Effector memory CD4-positive, alpha-beta T cell (primary cell): ENCODE measurements around the gene PRICKLE1.

ENCODE experiments used
- DNase-seq, 3 donors: peaks; one replicate each; pipeline ENCODE4 v3.0.0-alpha.2; 2020
- H3K27ac ChIP-seq: 2 replicates; pipeline ENCODE4 v1.7.0; 2013; ENCODE audit warnings: mild to moderate bottlenecking, low read length, moderate library complexity; ENCODE audit not compliant: insufficient read depth, poor library complexity, severe bottlenecking
- H3K27me3 ChIP-seq: replicated peaks from 2 replicates; pipeline ENCODE4 v1.7.0; 2013; ENCODE audit warnings: mild to moderate bottlenecking, low read length; ENCODE audit not compliant: insufficient read depth, control insufficient read depth, poor library complexity, severe bottlenecking
- H3K36me3 ChIP-seq: 2 replicates; pipeline ENCODE4 v1.7.0; 2013; ENCODE audit warnings: mild to moderate bottlenecking, low read length, moderate library complexity; ENCODE audit not compliant: control insufficient read depth, insufficient read depth
- H3K4me1 ChIP-seq: 2 replicates; pipeline ENCODE4 v1.7.0; 2013; ENCODE audit warnings: low read length, mild to moderate bottlenecking; ENCODE audit not compliant: control insufficient read depth, insufficient read depth, poor library complexity, severe bottlenecking
- H3K4me3 ChIP-seq: 2 replicates; pipeline ENCODE4 v1.7.0; 2013; ENCODE audit warnings: low read length, low read depth, mild to moderate bottlenecking; ENCODE audit not compliant: insufficient read depth, poor library complexity, severe bottlenecking
- H3K9me3 ChIP-seq: 2 replicates; pipeline ENCODE4 v1.7.0; 2013; ENCODE audit warnings: mild to moderate bottlenecking, low read length, moderate library complexity; ENCODE audit not compliant: control insufficient read depth

The PRICKLE1 gene

GRCh38 chr12:42421844-42422779 lies 167.4 kb downstream of the PRICKLE1 start:
- Histone ChIP-seq H3K27me3 (no peaks in the 10 kb centered on the region), H3K36me3 (peaks cover 7% of the 10 kb centered on the region), H3K4me1 (no peaks in the 10 kb centered on the region), H3K4me3 (no peak overlapping the region), H3K9me3 (no peaks in the 10 kb centered on the region), H3K27ac (no peak overlapping the region)
- no peak for DNase-seq

DNA sequence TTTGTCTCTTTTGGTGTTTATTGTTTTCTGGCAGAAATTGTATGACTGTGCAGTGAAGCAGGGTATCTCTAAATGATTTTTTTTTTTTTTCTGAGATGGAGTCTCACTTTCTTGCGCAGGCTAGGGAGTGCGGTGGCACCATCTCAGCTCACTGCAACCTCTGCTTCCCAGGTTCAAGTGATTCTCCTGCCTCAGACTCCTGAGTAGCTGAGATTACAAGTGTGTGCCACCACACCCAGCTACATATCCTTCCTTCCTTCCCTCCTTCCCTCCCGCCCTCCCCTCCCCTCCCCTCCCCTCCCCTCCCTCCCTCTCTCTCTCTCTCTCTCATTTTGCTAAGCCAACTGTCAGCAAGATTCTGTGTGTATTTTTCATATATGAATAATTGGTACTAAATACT lies 169.2 kb downstream of the PRICKLE1 start:
- H3K36me3 ChIP-seq = peaks cover 7% of the 10 kb centered on the region
- no peaks in the 10 kb centered on the region for H3K4me1 ChIP-seq
- H3K27ac ChIP-seq = no peak overlapping the region
- DNase-seq = no peak
- no peaks in the 10 kb centered on the region for H3K9me3 ChIP-seq
- no peak overlapping the region for H3K4me3 ChIP-seq
- H3K27me3 ChIP-seq = no peaks in the 10 kb centered on the region

DNA sequence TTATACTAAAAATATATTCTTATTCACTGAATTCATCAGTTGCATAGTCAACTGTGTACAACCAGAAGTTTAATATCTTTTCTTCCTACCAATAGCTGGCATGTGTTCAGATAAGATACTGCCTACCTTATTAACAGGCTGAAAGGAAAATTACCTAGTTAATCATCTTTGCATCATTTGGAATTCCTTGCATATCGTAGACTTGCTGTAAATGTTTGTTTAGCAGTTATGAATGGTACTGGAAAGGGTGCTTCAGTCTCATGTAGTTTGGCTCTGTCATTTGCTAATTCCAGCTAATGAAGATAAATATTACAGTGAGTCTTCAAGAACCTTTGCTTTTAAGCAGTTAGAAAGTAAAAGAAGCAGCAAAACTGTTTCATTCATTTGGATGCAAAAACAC lies 179.2 kb downstream of the PRICKLE1 start:
- Histone ChIP-seq H3K9me3 (no peaks in the 10 kb centered on the region), H3K36me3 (no peaks in the 10 kb centered on the region), H3K27ac (no peak overlapping the region), H3K4me1 (no peaks in the 10 kb centered on the region), H3K27me3 (no peaks in the 10 kb centered on the region), H3K4me3 (no peak overlapping the region)
- DNase-seq = no peak

- H3K4me3 ChIP-seq = no peak overlapping the region
- H3K27me3 ChIP-seq = no peaks in the 10 kb centered on the region
- no peak for DNase-seq
- H3K9me3 ChIP-seq = no peaks in the 10 kb centered on the region
- no peaks in the 10 kb centered on the region for H3K36me3 ChIP-seq
- no peak overlapping the region for H3K27ac ChIP-seq
- no peaks in the 10 kb centered on the region for H3K4me1 ChIP-seq
Measured at GRCh38 chr12:42409471-42409870, 180.1 kb downstream of the PRICKLE1 start.

DNA sequence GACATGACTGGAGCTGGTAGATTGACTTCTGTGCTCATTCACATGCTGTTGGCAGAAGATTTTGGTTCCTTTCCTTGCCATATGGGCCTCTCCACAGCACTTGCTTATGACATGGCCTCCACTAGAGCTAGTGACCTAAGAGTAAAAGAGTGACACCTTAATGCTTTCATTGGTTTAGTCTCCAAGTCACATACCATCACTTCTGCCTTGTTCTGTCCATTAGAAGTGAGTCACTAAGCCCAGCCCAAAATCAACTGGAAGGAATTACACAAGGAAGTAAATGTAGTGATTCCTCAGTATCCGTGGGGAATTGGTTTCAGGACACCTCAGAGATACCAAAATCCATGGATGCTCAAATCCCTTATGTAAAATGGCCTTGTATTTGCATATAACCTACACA lies 182.2 kb downstream of the PRICKLE1 start:
- peaks cover 5% of the 10 kb centered on the region for H3K36me3 ChIP-seq
- H3K27me3 ChIP-seq = no peaks in the 10 kb centered on the region
- no peak overlapping the region for H3K27ac ChIP-seq
- H3K4me3 ChIP-seq = no peak overlapping the region
- no peaks in the 10 kb centered on the region for H3K4me1 ChIP-seq
- no peaks in the 10 kb centered on the region for H3K9me3 ChIP-seq
- no peak for DNase-seq
